ENCODE results near the gene SAMD4B.

SAMD4B gene

DNA sequence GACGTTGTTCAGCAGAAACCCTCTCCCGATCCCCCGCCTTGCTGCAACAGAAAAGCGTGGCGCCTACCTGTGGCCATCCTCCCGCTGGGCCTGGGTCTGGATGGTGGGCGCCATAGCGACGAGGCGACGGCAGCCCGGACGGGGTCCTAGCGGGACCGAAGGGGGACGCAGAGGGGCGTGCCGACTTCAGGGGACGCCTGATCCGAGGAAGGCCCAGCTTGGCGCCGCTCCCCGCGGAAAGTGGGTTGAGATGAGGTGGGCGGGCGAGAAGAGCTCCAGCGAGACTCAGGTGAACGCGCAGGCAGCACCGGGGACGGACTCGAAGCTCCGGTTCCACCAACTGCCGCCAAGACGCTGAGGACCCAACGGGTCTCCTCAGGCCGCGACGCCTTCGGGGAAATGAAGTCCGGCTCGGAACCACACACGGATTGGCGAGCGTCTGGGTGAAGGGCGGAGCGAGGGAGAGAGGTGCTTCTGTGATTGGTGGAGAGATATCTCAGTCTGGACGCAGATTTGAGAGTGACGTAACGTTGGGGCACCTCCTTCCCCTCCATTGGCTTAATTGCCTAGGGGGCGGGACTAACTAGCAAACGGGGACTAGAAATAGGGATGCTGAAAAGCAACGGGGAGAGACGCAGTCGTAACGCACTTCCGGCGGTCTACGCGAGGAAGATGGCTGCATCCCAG lies 48.7 kb downstream of the SAMD4B start, which contains the start of the genes MED29 and PAF1:
TSS of gene MED29 (plus strand) at position 628 of the 687 bp plus-strand sequence. CDS start at position 673, 45 bp downstream.
TSS of gene PAF1 (minus strand) at position 356 of the 687 bp plus-strand sequence. CDS start at position 114, 242 bp downstream.
- peak; percentile 99 for DNase-seq (ENCODE audit: low read depth in 2 of 2)

DNA sequence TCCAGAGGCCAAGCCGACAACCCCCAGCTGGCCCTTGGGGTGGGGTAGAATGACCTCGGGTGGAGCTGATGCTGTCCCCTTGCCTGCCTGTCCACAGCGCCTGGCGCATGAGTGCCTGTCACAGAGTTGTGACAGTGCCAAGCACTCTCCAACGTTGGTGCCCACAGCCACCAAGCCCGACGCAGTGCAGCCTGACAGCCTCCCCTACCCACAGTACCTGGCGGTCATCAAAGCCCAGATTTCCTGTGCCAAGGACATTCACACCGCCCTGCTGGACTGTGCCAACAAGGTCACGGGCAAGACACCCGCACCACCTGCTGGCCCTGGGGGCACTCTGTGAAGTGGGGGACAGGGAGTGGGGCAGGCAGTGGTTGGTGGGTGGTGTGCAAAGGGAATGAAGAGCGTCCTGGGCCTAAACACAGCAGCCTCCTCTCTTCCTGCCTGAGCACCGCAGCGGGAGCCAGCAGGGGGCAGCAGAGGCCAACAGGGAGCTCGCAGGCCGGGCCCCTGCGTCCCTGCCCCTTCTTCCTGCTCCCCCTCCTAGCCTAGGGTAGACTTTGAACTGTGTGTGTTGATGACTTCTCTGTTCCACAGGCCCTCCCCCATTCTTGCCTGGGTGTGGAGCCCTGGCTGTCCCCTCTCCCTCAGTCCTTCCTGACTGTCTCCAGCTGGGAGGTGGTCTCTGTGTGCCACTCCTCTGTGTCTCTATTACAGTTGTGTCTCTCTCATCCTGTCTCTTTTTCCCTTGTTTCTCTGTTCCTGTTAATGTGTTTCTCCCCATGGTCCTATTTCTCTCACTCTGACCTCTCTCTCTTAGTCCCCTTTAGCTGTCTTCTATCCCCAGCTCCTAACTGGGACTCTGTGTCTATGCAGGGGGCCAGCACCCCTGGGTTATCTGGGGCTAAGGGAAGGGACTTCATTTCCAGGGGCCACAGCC lies 55.4 kb downstream of the SAMD4B start:
- no peak for DNase-seq (ENCODE audit: low read depth in 2 of 2)

DNA sequence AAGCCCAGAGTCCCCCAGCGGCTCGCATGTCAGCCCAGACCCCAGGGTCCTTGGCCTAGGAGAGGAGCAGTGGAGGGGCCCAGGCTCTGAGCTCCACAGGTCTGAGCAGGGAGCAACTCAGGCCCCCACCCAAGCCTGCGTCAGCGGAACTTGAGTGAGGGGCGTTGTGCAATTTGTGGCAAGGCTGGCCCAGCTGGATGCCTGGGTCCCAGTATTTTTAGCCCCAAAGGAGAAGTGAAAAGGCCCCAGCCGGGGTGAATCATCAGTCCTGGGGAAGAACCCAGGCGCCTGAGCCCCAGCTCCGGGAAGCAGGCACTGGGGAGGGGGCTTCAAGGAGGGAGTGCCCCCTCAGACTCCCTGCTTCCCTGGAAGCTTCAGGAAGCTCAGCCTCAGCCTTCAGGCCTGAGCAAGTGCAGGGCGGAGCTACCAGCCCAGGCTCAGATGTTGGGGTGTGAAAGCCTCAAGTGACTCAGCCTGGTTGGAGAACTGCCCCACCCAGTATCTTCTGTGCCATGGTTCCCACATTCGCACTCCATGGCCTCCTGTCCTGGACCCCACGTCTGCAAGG lies 56.2 kb downstream of the SAMD4B start:
- no peak for DNase-seq (ENCODE audit: low read depth in 2 of 2)

DNA sequence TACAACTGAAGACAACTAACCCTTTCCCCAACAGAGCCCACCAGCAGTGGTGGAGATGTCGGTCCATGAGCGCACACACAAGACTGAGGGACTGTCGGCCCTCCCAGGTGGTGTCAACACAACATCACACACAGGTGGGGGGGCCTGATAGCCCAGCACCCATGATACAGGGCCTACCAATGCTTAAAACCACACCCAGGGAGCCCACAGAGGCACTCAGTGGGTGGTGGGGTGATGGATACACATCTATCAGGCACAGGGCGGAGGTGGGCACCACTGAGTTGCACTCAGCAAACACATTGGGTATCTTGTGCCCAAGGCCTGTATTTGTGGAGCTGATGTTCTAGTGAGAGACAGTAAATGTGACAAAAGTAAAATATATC lies 57.4 kb downstream of the SAMD4B start:
- DNase-seq (ENCODE audit: low read depth in 2 of 2) = no peak

DNA sequence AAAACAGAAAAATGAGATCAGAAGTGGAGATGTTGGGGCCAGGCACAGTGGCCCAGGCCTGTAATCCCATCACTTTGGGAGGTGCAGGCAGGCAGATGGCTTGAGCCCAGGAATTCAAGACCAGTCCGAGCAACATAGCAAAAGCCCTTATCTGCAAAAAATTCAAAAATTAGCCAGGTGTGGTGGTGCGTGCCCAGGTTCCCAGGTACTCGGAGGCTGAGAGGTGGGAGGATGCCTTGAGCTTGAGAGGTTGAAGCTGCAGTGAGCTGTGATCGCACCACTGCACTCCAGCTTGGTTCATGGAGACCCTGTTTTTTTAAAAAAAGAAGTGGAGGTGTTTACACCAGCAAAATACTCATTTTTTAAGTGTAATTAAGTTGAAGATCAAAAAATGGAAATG lies 57.8 kb downstream of the SAMD4B start:
- no peak for DNase-seq (ENCODE audit: low read depth in 2 of 2)

DNA sequence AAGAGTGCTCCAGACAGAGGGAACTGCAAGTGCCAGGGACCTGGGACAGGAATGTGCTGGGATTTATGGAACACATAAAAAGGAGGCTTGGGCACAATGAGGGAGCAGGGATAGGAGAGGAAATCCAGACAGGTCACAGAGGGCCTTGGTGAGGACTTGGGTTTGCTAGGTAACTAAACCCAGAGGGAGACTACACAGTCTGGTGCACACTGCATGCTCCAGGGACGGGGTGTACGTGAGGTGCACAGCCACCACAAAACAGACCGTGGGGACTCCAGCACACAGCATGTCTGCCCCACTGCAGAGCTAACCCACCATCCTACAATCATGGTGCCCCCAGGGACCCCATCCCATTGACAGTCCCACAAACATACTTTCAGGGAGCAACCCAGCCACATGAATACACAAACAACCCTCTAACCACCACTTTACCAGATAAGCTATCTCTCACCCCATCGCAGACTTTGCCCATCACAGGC lies 58.9 kb downstream of the SAMD4B start:
- DNase-seq (ENCODE audit: low read depth in 2 of 2) = no peak

DNA sequence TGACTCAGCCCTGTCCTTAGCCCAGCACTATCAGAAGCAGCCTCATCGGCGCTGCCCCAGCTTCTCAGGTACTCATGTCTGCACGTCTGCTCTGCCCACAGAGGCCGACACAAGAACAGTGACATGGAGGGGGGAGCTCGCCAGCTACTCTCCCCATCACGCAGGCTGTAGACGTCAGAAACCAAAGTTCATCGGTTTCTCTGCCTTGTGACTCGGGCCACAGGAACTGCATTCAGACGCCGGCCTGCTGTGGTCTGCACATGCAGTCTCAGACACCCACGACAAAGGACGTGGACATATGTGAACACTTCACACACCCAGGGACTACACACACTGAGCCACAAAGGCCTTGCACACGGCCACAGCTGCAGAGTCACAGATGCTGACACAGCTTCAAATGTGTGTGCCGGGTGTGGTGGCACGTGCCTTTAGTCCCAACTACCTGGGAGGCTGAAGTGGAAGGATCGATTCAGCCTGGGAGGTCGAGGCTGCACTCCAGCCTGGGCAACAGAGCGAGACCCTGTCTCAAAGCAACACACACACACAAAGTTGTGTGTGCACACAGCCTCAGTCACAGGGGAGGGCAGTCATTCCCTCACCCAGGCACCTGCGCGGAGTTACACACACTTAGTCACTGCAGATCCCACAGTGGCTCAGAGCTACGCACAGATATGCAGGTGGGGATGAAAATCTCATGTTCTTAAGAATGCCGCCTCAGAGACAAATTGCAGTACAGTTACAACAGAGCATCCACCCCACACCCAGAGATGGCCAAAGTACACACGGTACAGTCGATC lies 59.5 kb downstream of the SAMD4B start:
- DNase-seq (ENCODE audit: low read depth in 2 of 2) = no peak

DNA sequence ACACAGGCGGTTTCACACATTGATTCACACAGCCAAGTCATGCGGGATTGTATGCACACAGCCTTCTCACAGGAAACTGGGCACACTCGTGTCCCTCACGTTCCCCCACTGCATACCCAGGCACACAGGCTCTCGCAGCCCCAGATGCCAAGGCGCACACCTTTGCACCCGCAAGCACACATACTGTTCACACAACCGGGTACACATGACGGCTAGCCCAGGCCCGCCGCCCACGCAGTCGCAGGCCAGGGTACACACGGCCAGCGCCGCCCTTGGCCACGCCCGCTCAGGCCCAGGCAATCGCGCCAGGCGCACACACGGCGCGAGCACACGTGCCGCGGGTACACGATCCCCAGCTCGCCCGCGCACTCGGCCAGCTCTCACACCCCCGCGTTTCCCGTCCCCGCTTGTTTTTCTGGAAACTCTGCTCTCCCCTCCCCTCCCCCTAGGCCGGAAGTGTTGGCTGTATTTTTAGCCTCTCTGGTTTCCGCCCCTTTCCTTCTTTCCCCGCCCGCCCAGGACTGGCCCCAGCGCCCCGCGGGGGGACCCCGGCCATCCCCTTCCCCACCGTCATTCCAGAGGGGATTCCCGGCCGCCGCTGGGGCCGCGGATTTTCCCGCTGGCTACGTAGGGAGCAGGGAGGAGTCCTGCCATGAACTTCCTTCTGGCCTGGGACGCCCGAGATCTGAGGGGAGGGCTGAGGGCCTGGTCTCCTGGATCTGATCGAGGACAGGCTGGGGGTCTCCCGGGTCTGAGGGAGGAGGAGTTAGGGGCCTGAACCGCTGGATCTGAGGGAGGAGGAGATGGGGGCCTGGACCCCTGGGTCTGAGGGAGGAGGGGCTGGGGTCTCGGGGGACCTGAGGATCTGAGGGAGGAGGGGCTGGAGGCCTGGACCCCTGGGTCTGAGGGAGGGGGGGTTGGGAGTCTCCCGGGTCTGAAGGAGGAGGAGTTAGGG lies 60.4 kb downstream of the SAMD4B start:
- peak; percentile 73 to 76 for DNase-seq (ENCODE audit: low read depth in 2 of 2)

DNA sequence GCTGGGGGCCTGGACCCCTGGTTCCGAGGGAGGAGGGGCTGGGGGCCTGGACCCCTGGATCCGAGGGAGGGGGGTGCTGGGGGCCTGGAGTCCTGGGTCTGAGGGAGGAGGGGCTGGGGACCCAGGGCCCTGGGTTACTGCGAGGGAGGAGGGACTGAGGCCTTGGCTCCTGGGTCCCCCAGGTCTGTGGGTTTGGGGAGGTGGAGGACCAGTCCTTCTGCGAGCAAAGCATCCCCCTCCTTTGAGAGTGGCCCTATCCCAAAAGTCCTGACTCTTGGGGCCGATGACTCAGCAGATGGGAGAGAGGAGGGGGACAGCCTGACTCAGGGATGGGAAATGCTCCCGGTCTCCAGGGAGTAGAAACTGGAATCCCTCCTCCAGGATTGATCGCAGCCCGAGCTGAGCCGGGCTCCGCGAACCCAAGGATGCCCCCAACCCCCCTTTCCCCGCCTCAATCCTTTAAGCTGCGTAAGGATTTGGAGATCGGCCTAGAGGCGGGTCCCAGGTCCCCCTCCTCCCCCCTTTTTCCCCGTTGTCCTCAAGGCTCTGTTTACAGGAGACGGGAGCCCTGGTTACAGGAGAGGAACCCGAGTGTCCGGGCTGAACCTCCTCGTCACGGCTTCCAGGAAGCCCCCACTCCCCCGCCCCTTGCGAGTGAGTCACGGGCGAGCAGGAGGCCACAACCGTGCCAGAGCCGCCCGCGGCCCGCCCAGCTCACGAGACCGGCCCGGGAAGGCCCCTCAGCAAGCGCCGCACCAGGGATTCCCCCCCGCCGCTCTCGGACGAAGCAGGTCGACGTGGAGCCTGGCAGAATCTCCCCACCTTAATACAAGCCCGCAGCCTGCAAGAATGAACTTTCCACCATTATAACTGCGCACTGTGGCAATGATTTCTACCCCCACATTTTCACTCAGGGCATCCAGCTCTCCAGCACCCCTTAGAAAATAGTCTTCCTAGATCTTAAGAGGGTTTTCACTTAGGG lies 61.4 kb downstream of the SAMD4B start:
- peak; percentile 99 for DNase-seq (ENCODE audit: low read depth in 2 of 2)

DNA sequence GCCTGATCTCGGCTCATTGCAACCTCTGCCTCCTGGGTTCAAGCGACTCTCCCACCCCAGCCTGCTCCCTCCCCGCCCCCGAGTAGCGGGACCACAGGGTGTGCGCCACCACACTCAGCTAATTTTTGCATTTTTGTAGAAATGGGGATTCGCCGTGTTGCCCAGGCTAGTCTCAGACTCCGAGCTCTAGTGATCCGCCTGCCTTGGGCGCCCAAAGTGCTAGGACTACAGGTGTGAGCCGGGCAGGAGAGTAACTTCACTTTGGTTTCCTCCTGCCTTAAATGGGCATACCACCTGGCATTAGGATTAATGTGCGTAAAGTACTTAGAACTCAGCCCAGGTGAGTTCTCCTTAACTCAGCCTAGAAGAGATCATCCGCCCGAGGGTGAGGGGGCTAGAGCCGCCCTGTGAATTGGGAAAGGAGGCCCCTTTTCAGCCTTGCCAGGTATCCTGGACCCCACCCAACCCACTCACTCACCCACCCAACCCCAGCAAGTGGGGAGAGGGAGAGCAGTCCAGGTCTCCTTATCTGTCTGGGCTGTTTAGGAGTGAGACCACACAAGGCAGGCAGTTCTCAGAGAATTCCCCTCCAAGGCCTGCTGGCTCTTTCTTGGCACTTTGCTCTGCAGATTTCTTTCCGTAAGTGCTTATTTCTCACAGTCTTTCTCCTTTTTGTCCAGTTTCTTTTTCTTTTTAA lies 63.2 kb downstream of the SAMD4B start:
- DNase-seq (ENCODE audit: low read depth in 2 of 2) = no peak

DNA sequence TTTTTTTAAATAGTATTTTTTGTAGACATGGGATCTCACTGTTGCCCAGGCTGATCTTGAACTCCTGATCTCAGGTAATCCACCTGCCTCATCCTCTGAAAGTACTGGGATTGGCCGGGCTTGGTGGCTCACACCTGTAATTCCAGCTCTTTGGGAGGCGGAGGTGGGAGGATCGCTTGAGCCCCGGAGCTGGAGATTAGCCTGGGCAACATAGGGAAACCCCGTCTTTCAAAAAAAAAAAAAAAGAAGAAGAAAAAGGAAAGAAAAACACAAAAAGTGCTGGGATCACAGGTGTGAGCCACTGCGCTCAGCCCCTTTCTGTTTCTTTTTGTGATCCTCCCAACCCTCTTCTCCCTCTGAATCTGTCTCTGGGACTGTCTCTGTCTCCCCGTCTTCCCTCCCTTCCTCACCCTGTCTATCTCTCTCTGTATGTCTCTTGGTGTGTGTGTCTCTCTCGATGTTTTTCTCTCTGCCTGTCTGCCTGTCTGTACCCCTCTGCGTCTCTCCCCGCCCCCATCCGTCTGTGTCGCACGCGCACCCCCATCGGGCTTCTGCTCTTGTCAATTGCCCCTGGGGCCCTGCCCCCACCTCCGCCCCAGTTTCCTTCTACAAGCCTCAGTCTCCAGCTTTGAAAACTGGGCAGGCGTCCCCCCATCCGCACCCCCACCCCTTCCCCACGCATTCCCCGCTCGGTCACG lies 63.9 kb downstream of the SAMD4B start:
- no peak for DNase-seq (ENCODE audit: low read depth in 2 of 2)

DNA sequence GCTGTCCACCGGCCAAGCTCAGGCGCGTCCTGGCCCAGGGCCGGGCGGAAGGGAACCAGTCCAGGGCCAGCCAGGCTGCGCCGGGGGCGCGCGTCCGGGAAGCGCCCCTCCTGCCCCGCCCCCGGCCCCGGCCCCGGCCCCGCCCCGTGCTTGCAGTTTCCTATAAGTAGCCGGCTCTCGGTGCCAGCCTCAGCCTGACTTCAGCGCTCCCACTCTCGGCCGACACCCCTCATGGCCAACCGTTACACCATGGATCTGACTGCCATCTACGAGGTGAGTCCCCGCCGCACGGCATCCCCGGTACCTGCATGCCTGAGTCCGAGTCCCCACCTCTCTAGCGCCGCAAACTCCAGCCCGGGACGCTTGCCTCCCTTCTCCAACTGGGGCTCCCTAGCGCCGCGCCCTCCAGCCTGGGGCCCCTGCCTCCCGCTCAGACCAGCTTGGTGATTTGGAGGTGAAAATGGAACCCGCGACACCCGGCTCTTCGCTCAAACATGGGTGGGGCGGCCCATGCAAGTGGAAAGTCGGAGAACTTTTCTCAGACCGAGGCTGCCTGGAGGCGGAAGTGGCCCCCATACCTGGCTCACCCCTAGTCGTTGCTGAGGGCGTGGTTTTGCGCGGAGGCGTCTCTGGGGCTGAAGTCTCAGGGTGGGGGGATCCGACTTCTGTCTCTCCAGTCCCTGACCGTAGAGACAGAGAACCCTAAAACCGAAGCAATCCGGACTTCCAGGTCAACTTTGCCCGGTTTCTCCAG lies 64.6 kb downstream of the SAMD4B start, which contains the start of gene ZFP36:
TSS of gene ZFP36 (plus strand) at position 192 of the 754 bp plus-strand sequence. CDS start at position 250, 58 bp downstream.
- no peak for DNase-seq (ENCODE audit: low read depth in 2 of 2)

DNA sequence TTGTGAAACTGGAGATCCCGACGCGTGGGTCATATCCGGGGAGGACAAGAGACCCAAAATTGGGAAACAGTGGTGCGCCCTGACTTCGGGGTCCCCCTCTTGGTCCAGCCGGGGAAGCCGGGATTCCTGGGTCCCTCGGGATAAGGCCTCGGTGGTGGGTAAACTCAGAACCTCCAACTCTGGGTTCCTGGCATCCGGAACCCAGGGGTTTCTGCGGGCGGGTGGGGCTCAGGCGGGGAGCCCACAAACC lies 65.1 kb downstream of the SAMD4B start:
- no peak for DNase-seq (ENCODE audit: low read depth in 2 of 2)

DNA sequence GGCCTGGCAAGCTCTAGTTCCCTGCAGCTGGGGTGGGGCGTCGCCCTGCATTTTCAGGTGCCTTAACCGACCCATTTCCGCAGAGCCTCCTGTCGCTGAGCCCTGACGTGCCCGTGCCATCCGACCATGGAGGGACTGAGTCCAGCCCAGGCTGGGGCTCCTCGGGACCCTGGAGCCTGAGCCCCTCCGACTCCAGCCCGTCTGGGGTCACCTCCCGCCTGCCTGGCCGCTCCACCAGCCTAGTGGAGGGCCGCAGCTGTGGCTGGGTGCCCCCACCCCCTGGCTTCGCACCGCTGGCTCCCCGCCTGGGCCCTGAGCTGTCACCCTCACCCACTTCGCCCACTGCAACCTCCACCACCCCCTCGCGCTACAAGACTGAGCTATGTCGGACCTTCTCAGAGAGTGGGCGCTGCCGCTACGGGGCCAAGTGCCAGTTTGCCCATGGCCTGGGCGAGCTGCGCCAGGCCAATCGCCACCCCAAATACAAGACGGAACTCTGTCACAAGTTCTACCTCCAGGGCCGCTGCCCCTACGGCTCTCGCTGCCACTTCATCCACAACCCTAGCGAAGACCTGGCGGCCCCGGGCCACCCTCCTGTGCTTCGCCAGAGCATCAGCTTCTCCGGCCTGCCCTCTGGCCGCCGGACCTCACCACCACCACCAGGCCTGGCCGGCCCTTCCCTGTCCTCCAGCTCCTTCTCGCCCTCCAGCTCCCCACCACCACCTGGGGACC lies 65.6 kb downstream of the SAMD4B start:
- no peak for DNase-seq (ENCODE audit: low read depth in 2 of 2)

DNA sequence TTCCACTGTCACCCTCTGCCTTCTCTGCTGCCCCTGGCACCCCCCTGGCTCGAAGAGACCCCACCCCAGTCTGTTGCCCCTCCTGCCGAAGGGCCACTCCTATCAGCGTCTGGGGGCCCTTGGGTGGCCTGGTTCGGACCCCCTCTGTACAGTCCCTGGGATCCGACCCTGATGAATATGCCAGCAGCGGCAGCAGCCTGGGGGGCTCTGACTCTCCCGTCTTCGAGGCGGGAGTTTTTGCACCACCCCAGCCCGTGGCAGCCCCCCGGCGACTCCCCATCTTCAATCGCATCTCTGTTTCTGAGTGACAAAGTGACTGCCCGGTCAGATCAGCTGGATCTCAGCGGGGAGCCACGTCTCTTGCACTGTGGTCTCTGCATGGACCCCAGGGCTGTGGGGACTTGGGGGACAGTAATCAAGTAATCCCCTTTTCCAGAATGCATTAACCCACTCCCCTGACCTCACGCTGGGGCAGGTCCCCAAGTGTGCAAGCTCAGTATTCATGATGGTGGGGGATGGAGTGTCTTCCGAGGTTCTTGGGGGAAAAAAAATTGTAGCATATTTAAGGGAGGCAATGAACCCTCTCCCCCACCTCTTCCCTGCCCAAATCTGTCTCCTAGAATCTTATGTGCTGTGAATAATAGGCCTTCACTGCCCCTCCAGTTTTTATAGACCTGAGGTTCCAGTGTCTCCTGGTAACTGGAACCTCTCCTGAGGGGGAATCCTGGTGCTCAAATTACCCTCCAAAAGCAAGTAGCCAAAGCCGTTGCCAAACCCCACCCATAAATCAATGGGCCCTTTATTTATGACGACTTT lies 66.4 kb downstream of the SAMD4B start:
- no peak for DNase-seq (ENCODE audit: low read depth in 2 of 2)
